ENCODE measurements around the gene C1orf226.

- TF ChIP-seq CTCF (conservative IDR thresholded peaks at IDR 0.05; ENCODE audit: low read depth in 2 of 2) = no peak
- TF ChIP-seq ZNF331 (CRISPR knock-in tag; IDR thresholded peaks at IDR 0.05; ENCODE audit: low read depth) = no peak
- TF ChIP-seq, protein P1, sequence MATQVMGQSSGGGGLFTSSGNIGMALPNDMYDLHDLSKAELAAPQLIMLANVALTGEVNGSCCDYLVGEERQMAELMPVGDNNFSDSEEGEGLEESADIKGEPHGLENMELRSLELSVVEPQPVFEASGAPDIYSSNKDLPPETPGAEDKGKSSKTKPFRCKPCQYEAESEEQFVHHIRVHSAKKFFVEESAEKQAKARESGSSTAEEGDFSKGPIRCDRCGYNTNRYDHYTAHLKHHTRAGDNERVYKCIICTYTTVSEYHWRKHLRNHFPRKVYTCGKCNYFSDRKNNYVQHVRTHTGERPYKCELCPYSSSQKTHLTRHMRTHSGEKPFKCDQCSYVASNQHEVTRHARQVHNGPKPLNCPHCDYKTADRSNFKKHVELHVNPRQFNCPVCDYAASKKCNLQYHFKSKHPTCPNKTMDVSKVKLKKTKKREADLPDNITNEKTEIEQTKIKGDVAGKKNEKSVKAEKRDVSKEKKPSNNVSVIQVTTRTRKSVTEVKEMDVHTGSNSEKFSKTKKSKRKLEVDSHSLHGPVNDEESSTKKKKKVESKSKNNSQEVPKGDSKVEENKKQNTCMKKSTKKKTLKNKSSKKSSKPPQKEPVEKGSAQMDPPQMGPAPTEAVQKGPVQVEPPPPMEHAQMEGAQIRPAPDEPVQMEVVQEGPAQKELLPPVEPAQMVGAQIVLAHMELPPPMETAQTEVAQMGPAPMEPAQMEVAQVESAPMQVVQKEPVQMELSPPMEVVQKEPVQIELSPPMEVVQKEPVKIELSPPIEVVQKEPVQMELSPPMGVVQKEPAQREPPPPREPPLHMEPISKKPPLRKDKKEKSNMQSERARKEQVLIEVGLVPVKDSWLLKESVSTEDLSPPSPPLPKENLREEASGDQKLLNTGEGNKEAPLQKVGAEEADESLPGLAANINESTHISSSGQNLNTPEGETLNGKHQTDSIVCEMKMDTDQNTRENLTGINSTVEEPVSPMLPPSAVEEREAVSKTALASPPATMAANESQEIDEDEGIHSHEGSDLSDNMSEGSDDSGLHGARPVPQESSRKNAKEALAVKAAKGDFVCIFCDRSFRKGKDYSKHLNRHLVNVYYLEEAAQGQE (IDR thresholded peaks at IDR 0.05; ENCODE audit: unreplicated experiment) = no peak
- no peak for TF ChIP-seq EZH2 (IDR thresholded peaks at IDR 0.05; ENCODE audit: low read depth, unreplicated experiment)
- TF ChIP-seq POLR2AphosphoS5 (IDR thresholded peaks at IDR 0.05; ENCODE audit: low read depth) = no peak
- TF ChIP-seq JUNB (IDR thresholded peaks at IDR 0.05; ENCODE audit: unreplicated experiment) = no peak
- TF ChIP-seq ETS1 (IDR thresholded peaks at IDR 0.05) = no peak
These were observed 6.6 kb downstream of the C1orf226 start for GRCh38 chr1:162388083-162388594.
